ENCODE measurements around the gene PITHD1. TPM values are rescaled to one million over a fixed set of nuclear protein-coding genes. Genes with fewer than 3 reads are reported as not detected.

PITHD1 gene
- total and polyA plus RNA-seq, 10 of the 15 experiments (the other 5 are each of a cell fraction or from before 2014, with no cell fraction given), result 23.7 to 82.2 (median 67.0) TPM

DNA sequence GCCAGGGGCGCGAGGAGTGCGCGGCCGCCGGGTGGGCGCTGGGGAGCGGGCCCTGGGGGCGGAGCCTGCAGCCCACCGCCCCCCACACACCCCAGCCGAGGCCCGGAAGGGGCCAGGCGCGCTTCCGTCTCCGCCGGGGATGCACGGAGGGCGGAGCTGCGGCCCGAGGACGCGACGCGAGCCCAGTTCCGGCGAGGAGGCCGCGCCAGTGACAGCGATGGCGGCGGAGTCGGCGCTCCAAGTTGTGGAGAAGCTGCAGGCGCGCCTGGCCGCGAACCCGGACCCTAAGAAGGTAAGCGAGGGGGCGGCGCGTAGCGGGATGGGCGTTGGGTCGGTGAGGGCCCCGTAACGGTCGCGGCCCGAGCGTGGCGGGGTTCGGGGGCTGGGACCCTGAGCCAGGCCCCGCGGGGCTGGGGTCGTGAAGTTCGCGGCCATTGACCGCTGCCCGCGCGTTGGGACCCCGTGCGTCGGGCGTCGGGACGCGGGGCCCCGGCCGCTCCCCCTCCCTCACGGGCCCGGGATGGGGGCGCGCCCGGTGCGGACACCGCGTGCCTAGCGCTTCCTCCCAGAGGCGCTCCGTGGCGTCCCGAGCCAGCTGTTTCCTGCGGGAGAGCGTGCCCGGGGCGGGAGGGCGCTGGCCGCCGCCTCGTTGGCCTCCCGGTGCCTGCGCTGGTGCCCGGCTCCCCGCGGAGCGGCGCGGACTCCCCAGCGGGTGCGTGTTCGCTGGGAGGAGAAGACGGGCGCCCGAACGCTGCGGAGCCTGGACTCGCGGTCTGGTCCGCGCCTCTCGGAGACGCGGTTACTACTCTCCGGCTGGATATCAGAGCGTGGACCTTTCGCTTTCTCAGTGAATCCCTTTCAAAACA lies 34.7 kb upstream of the PITHD1 start, which contains the start of gene ELOA:
TSS of gene ELOA (plus strand) at position 185 of the 866 bp plus-strand sequence. CDS start at position 218, 33 bp downstream.
- in situ Hi-C loops (cut with MboI), result no loop called here
- TF ChIP-seq HCFC1 (IDR thresholded peaks at IDR 0.05; ENCODE audit: low read length) (peak; percentile 59), MYC (IDR thresholded peaks at IDR 0.05; ENCODE audit: insufficient read depth, insufficient read length, insufficient replicate concordance, low read length, severe bottlenecking) (peak; percentile 13), MXI1 (IDR thresholded peaks at IDR 0.05; ENCODE audit: low read depth, low read length) (peak; percentile 55; the same call in 1 of the 2 replicates), ESRRA (IDR thresholded peaks at IDR 0.05; ENCODE audit: low read length) (no peak), CREB1 (IDR thresholded peaks at IDR 0.05; ENCODE audit: low read depth) (peak; percentile 79), TCF12 (IDR thresholded peaks at IDR 0.05; ENCODE audit: low read depth, low read length) (peak; percentile 60; the same call in 1 of the 2 replicates), SIX5 (IDR thresholded peaks at IDR 0.05; ENCODE audit: low read depth, low read length, severe bottlenecking) (peak; percentile 23), CREM (IDR thresholded peaks at IDR 0.05; ENCODE audit: low read depth) (peak; percentile 18; the same call in 1 of the 2 replicates), RB1 (IDR thresholded peaks at IDR 0.05; ENCODE audit: borderline replicate concordance) (peak; percentile 17; the same call in 1 of the 2 replicates), POU2F2 (IDR thresholded peaks at IDR 0.05; ENCODE audit: borderline replicate concordance, low read depth, low read length) (peak; percentile 85; the same call in 2 of the 3 replicates), RUNX3 (IDR thresholded peaks at IDR 0.05; ENCODE audit: low read length) (peak; percentile 18; the same call in 1 of the 2 replicates), IKZF1 (conservative IDR thresholded peaks at IDR 0.05) (peak; percentile 82)
- TF ChIP-seq, protein P1, sequence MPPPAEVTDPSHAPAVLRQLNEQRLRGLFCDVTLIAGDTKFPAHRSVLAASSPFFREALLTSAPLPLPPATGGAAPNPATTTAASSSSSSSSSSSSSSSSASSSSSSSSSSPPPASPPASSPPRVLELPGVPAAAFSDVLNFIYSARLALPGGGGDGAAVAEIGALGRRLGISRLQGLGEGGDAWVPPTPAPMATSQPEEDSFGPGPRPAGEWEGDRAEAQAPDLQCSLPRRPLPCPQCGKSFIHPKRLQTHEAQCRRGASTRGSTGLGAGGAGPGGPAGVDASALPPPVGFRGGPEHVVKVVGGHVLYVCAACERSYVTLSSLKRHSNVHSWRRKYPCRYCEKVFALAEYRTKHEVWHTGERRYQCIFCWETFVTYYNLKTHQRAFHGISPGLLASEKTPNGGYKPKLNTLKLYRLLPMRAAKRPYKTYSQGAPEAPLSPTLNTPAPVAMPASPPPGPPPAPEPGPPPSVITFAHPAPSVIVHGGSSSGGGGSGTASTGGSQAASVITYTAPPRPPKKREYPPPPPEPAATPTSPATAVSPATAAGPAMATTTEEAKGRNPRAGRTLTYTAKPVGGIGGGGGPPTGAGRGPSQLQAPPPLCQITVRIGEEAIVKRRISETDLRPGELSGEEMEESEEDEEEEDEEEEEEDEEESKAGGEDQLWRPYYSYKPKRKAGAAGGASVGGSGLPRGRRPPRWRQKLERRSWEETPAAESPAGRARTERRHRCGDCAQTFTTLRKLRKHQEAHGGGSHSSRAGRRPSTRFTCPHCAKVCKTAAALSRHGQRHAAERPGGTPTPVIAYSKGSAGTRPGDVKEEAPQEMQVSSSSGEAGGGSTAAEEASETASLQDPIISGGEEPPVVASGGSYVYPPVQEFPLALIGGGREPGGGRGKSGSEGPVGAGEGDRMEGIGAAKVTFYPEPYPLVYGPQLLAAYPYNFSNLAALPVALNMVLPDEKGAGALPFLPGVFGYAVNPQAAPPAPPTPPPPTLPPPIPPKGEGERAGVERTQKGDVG (CRISPR knock-in tag; IDR thresholded peaks at IDR 0.05), result 0 out of 2 replicates have a peak, but pooled peaks have one; percentile 58
- TF ChIP-seq, protein P2, sequence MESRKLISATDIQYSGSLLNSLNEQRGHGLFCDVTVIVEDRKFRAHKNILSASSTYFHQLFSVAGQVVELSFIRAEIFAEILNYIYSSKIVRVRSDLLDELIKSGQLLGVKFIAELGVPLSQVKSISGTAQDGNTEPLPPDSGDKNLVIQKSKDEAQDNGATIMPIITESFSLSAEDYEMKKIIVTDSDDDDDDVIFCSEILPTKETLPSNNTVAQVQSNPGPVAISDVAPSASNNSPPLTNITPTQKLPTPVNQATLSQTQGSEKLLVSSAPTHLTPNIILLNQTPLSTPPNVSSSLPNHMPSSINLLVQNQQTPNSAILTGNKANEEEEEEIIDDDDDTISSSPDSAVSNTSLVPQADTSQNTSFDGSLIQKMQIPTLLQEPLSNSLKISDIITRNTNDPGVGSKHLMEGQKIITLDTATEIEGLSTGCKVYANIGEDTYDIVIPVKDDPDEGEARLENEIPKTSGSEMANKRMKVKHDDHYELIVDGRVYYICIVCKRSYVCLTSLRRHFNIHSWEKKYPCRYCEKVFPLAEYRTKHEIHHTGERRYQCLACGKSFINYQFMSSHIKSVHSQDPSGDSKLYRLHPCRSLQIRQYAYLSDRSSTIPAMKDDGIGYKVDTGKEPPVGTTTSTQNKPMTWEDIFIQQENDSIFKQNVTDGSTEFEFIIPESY (IDR thresholded peaks at IDR 0.05), result no peak
- TF ChIP-seq, protein P3, sequence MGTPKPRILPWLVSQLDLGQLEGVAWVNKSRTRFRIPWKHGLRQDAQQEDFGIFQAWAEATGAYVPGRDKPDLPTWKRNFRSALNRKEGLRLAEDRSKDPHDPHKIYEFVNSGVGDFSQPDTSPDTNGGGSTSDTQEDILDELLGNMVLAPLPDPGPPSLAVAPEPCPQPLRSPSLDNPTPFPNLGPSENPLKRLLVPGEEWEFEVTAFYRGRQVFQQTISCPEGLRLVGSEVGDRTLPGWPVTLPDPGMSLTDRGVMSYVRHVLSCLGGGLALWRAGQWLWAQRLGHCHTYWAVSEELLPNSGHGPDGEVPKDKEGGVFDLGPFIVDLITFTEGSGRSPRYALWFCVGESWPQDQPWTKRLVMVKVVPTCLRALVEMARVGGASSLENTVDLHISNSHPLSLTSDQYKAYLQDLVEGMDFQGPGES (IDR thresholded peaks at IDR 0.05), result no peak
- TF ChIP-seq, protein P4, sequence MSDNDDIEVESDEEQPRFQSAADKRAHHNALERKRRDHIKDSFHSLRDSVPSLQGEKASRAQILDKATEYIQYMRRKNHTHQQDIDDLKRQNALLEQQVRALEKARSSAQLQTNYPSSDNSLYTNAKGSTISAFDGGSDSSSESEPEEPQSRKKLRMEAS (IDR thresholded peaks at IDR 0.05; ENCODE audit: low read depth, low read length), result peak; percentile 48; the same call in 1 of the 2 replicates

More for the DNA sequence above, 34.7 kb upstream of the PITHD1 start, which contains the start of gene ELOA:
- peak within 1 kb of the TSS; percentile 84 for H3K4me3 ChIP-seq
- peak within 1 kb of the TSS; percentile 91 for H3K4me2 ChIP-seq (ENCODE audit: control insufficient read depth, insufficient read depth)
- H4K20me1 ChIP-seq (ENCODE audit: control insufficient read depth, insufficient read depth), result no peaks in the 10 kb centered on the region
- ChIA-PET CTCF (interaction anchor here (0.6 to 11.3 kb wide), 13 partner anchors 8 to 180 kb away, joined by 3 to 155 read pairs (median 4); partner anchors contain the start of genes PITHD1 and RPL11), RAD21 (ENCODE audit: unreplicated experiment) (interaction anchor here (0.7 to 6.6 kb wide), 7 partner anchors 13 to 106 kb away, joined by 3 to 51 read pairs (median 5); partner anchors contain the start of gene RPL11), SMC1A (ENCODE audit: uncharacterized antibody, unreplicated experiment) (interaction anchor here (1.0 to 8.2 kb wide), 12 partner anchors 9 to 200 kb away, joined by 3 to 137 read pairs (median 5); partner anchors contain the start of gene RPL11), POLR2A (interaction anchor here (0.6 to 3.8 kb wide), 16 partner anchors 9 to 207 kb away, joined by 3 to 29 read pairs (median 4); partner anchors contain the start of gene RPL11)
- DNase-seq (ENCODE audit: low read depth, low spot score), result no peak
- H3K79me2 ChIP-seq (ENCODE audit: control insufficient read depth, insufficient read depth, low read length), result peaks cover 53% of the 10 kb centered on the region
- H3K4me1 ChIP-seq (ENCODE audit: control insufficient read depth, insufficient read depth, low read length), result peaks cover 12% of the 10 kb centered on the region
- FAIRE-seq, result peak; percentile 62
- no peaks in the 10 kb centered on the region for H3K9me3 ChIP-seq (replicated peaks; ENCODE audit: control insufficient read depth, insufficient read depth, low read length)
- peaks cover 0 to 4% of the 10 kb centered on the region in 2 experiments; a peak in 1 of 4 replicates for H3K36me3 ChIP-seq (ENCODE audit: control insufficient read depth in 2 of 2, insufficient read depth in 2 of 2, low read length in 1 of 2)
- peak within 1 kb of the TSS; percentile 79 for H2AFZ ChIP-seq (ENCODE audit: control insufficient read depth, low read depth, low read length)
- no TSS peak for BruUV-seq (replicated peaks)
- H3K9ac ChIP-seq (ENCODE audit: control insufficient read depth, insufficient read depth, low read length), result peak within 1 kb of the TSS; percentile 80
- H3K27ac ChIP-seq (ENCODE audit: control insufficient read depth, insufficient read depth), result peak within 1 kb of the TSS; percentile 73
- intact Hi-C loops (cut with micrococcal nuclease; ENCODE audit: unreplicated experiment), result loop anchor here (2.0 kb wide), 3 partner anchors 15 to 45 kb away; no protein-coding TSS in a partner anchor
- peak; percentile 92 for ATAC-seq
- no peaks in the 10 kb centered on the region for H3K27me3 ChIP-seq (replicated peaks in 1 of 2; ENCODE audit: control insufficient read depth in 2 of 2, insufficient read depth in 2 of 2, low read length in 1 of 2)
- WGBS (ENCODE audit: insufficient coverage, insufficient replicate concordance, low lambda C conversion rate, missing lambda C conversion rate), result 1% methylated on average over 96 of the region's 119 CpGs

Measured in GM12878 (cell line).